ENCODE measurements around the gene ARID1B.

The ARID1B gene

GRCh38 chr6:156841508-156841907 is 64.3 kb downstream of the ARID1B start:
- TF ChIP-seq TAF1 (IDR thresholded peaks at IDR 0.05; ENCODE audit: borderline replicate concordance, insufficient read depth, low read length) (no peak), FOXP2 (optimal IDR thresholded peaks at IDR 0.05; ENCODE audit: borderline replicate concordance, extremely low read depth, extremely low read length, insufficient read depth) (no peak), REST (IDR thresholded peaks at IDR 0.05; ENCODE audit: insufficient read depth in 1 of 2, low read depth in 2 of 2, low read length in 2 of 2) (no peak), POLR2AphosphoS5 (IDR thresholded peaks at IDR 0.05; ENCODE audit: low read depth, low read length) (no peak), SIN3A (IDR thresholded peaks at IDR 0.05; ENCODE audit: borderline replicate concordance, insufficient read depth, low read length) (no peak)

- TF ChIP-seq REST (IDR thresholded peaks at IDR 0.05; ENCODE audit: insufficient read depth in 1 of 2, low read depth in 2 of 2, low read length in 2 of 2), result no peak
These were observed 65.5 kb downstream of the ARID1B start for GRCh38 chr6:156842598-156843250.

- TF ChIP-seq POLR2AphosphoS5 (IDR thresholded peaks at IDR 0.05; ENCODE audit: low read depth, low read length) (no peak), REST (IDR thresholded peaks at IDR 0.05; ENCODE audit: insufficient read depth in 1 of 2, low read depth in 2 of 2, low read length in 2 of 2) (no peak), TAF1 (IDR thresholded peaks at IDR 0.05; ENCODE audit: borderline replicate concordance, insufficient read depth, low read length) (no peak), FOXP2 (optimal IDR thresholded peaks at IDR 0.05; ENCODE audit: borderline replicate concordance, extremely low read depth, extremely low read length, insufficient read depth) (no peak), SIN3A (IDR thresholded peaks at IDR 0.05; ENCODE audit: borderline replicate concordance, insufficient read depth, low read length) (no peak)
These were observed 66.9 kb downstream of the ARID1B start for GRCh38 chr6:156844089-156844488.

- TF ChIP-seq FOXP2 (optimal IDR thresholded peaks at IDR 0.05; ENCODE audit: borderline replicate concordance, extremely low read depth, extremely low read length, insufficient read depth) (no peak), REST (IDR thresholded peaks at IDR 0.05; ENCODE audit: insufficient read depth in 1 of 2, low read depth in 2 of 2, low read length in 2 of 2) (no peak), TAF1 (IDR thresholded peaks at IDR 0.05; ENCODE audit: borderline replicate concordance, insufficient read depth, low read length) (no peak), SIN3A (IDR thresholded peaks at IDR 0.05; ENCODE audit: borderline replicate concordance, insufficient read depth, low read length) (no peak), POLR2AphosphoS5 (IDR thresholded peaks at IDR 0.05; ENCODE audit: low read depth, low read length) (no peak)
These were observed 68.4 kb downstream of the ARID1B start for GRCh38 chr6:156845454-156846155.
